Measurements from ENCODE around the gene ATP8B4.

ATP8B4 gene

GRCh38 chr15:50131617-50132016 lies 12.6 kb upstream of the ATP8B4 start:
- TF ChIP-seq, protein P1, sequence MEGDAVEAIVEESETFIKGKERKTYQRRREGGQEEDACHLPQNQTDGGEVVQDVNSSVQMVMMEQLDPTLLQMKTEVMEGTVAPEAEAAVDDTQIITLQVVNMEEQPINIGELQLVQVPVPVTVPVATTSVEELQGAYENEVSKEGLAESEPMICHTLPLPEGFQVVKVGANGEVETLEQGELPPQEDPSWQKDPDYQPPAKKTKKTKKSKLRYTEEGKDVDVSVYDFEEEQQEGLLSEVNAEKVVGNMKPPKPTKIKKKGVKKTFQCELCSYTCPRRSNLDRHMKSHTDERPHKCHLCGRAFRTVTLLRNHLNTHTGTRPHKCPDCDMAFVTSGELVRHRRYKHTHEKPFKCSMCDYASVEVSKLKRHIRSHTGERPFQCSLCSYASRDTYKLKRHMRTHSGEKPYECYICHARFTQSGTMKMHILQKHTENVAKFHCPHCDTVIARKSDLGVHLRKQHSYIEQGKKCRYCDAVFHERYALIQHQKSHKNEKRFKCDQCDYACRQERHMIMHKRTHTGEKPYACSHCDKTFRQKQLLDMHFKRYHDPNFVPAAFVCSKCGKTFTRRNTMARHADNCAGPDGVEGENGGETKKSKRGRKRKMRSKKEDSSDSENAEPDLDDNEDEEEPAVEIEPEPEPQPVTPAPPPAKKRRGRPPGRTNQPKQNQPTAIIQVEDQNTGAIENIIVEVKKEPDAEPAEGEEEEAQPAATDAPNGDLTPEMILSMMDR (IDR thresholded peaks at IDR 0.05; ENCODE audit: low read depth, low read length), result no peak
- H3K4me3 ChIP-seq (replicated peaks in 1 of 2; ENCODE audit: low read depth in 2 of 2, low read length in 2 of 2), result no peak overlapping the region
- DNase-seq (ENCODE audit: low read depth in 2 of 2), result no peak

DNA sequence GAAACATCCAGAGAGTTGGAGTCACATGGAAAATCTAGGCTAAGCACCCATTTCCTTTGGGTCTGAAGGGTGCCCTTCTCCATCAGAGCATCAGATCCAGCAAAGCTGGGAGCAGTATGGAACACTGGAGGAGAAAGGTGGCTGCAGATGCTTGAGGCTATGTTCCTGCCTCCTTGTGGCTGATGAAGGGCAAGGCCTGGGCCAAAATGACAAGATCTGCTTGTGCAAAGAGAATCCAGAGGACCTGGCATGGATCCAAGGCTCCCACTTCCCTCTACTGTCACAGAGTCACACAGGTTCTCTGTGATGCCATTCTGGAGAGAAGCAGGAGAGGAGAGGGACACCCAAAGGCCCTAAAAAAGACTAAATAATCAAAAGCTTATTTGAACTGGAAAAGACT lies 9.2 kb upstream of the ATP8B4 start:
- no peak overlapping the region for H3K4me3 ChIP-seq (replicated peaks in 1 of 2; ENCODE audit: low read depth in 2 of 2, low read length in 2 of 2)
- DNase-seq (ENCODE audit: low read depth in 2 of 2), result no peak
- TF ChIP-seq, protein P1 (IDR thresholded peaks at IDR 0.05; ENCODE audit: low read depth, low read length), result no peak

DNA sequence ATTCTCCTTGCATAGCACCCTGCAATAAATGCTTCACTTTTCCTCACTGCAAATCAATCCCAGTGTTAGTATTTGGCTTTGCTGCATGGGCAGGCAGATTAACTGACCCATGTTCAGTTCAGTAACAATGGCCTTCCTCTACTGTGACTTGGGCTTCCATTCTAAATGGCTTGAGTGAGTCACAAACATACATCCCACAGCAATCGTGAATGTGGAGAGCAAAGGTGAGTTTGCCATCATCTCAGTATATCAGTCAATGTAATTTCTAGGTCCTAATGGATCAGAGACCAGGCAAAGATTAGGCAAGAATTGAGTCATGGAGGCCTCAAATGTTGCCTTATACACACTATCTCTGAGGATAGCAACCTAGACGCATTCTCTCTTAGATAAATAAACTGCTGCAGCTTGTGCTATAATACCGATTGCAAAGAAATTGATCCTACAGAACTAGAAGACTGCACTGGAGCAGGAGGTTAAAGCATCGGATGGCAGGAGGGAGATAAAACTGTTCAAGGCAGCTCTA lies 8.3 kb upstream of the ATP8B4 start:
- no peak for DNase-seq (ENCODE audit: low read depth in 2 of 2)
- no peak overlapping the region for H3K4me3 ChIP-seq (replicated peaks in 1 of 2; ENCODE audit: low read depth in 2 of 2, low read length in 2 of 2)
- TF ChIP-seq, protein P1 (IDR thresholded peaks at IDR 0.05; ENCODE audit: low read depth, low read length), result no peak

DNA sequence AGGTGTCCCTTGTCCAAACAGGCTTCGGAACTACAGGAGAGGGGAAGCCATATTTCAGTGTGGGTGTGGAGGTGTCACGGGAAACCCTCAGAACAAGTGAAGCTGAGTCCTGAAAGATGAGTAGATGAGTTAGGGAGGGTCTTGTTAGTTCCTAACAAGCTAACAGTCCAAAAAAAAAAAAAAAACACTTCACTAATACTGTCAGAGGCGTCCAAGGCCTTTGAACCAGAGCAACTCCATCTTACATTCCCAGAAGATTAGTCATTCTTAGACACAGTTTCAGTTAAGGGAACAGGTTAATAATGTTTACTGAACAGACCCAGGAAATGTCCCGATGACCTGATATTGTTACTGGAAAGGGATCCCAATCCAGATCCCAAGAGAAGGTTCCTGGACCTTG lies 7.0 kb upstream of the ATP8B4 start:
- TF ChIP-seq, protein P1 (IDR thresholded peaks at IDR 0.05; ENCODE audit: low read depth, low read length), result no peak
- no peak for DNase-seq (ENCODE audit: low read depth in 2 of 2)
- H3K4me3 ChIP-seq (replicated peaks in 1 of 2; ENCODE audit: low read depth in 2 of 2, low read length in 2 of 2), result no peak overlapping the region

GRCh38 chr15:50124631-50125030 lies 5.6 kb upstream of the ATP8B4 start:
- H3K4me3 ChIP-seq (replicated peaks in 1 of 2; ENCODE audit: low read depth in 2 of 2, low read length in 2 of 2), result no peak overlapping the region
- no peak for DNase-seq (ENCODE audit: low read depth in 2 of 2)
- TF ChIP-seq, protein P1 (IDR thresholded peaks at IDR 0.05; ENCODE audit: low read depth, low read length), result no peak

DNA sequence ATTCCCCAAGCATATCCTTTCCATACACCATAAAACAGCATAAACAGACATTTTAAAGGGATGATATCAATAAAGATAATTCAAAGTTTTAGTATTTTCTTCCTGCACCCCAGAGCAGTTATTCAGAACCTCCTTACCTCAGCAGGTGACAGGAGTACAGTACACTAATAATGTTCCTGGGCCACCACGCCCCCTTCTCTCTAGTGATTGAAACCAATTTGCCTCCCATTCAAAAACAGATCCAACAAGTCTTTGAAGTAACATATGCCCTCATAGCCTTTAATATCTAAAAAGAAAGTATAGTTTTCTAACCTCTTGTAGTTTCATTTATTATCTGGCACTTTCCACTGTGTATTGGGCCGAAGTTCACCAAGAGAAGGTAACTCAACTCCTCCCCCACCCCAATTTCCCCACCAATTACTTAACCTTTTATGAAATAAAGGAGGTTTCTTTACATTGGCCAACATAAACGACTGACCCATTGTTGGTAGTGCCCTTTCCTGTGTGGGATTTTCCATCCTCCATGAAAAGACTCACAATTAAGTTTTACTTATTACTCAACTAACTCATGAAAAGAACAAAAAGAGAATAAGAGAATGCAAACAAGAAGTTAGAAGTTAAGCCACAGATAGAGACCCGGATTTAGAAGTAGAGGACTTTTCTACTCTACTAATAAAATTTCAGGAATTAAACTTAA lies 5.0 kb upstream of the ATP8B4 start:
- no peak for DNase-seq (ENCODE audit: low read depth in 2 of 2)
- TF ChIP-seq, protein P1 (IDR thresholded peaks at IDR 0.05; ENCODE audit: low read depth, low read length), result no peak
- H3K4me3 ChIP-seq (replicated peaks in 1 of 2; ENCODE audit: low read depth in 2 of 2, low read length in 2 of 2), result no peak overlapping the region

DNA sequence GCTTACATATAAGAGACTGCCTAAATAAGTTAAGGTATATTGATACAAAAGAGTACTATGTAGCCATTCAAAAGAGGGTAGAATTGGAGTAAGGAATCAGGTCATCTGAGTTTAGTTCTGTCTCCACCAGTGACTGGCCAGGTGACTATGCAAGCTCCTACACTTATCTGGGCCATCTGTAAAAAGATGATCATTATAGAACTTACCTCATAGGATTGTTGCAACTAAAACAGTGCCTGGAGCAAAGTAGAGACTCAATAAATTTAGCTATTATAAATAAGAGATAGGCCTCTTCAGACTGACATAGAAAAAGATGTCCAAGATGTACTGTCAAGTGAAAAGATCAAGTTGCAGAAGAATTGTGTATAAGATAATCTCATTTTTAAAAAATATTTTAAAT lies 1.7 kb upstream of the ATP8B4 start:
- DNase-seq (ENCODE audit: low read depth in 2 of 2), result no peak
- TF ChIP-seq, protein P1 (IDR thresholded peaks at IDR 0.05; ENCODE audit: low read depth, low read length), result no peak
- H3K4me3 ChIP-seq (replicated peaks in 1 of 2; ENCODE audit: low read depth in 2 of 2, low read length in 2 of 2), result no peak overlapping the region

All from cardiac fibroblast (primary cell).